CD4-positive, alpha-beta T cell (primary cell): ENCODE data around the gene EMX2. TPM values are rescaled to one million over a fixed set of nuclear protein-coding genes. Genes with fewer than 3 reads are reported as not detected.
"Not testable (repeated sequence)": the region's sequence is repeated elsewhere in the genome, so short reads cannot be mapped to it uniquely, and the experiment has no call there.

Experiments used
- ATAC-seq: fragments of 200-7000 bp; cut with Tn5 transposase; one replicate; pipeline ENCODE4 v1.10.0; 2022; ENCODE audit warnings: mild to moderate bottlenecking; ENCODE audit not compliant: poor library complexity
- CTCF ChIA-PET: fragments of 350-600 bp; sonication (Branson Sonifier 250); formaldehyde crosslinking; loops from one replicate; lab custom pipeline; 2021; ENCODE audit warnings: antibody characterized with exemption, inconsistent platforms; lab: Charles Lee
- POLR2A ChIA-PET: fragments of 350-600 bp; sonication (Branson Sonifier 250); formaldehyde crosslinking; loops from one replicate; lab custom pipeline; 2021; ENCODE audit warnings: antibody characterized with exemption, inconsistent platforms; lab: Charles Lee
- DNase-seq, 14 experiments: peaks; one replicate each; pipeline ENCODE4 v3.0.0-alpha.2; 2013 to 2020; ENCODE audit warnings: mixed read lengths in 2 of 14
- H3K27ac ChIP-seq, 2 donors: one replicate each; pipeline versions ENCODE4 v1.5.1 to v1.7.0; 2013; ENCODE audit warnings: low read length in 2 of 2, low read depth in 1 of 2, mild to moderate bottlenecking in 1 of 2
- H3K27me3 ChIP-seq, 2 experiments: 1 replicate in 1 of 2; 2 replicates in 1 of 2; pipeline versions ENCODE4 v1.6.1 to v1.7.0; 2013; ENCODE audit warnings: low read length in 2 of 2, control low read depth in 1 of 2, mild to moderate bottlenecking in 1 of 2, moderate library complexity in 1 of 2; ENCODE audit not compliant: insufficient read depth in 2 of 2, control insufficient read depth in 1 of 2
- H3K36me3 ChIP-seq: one replicate; pipeline ENCODE4 v1.6.1; 2013; ENCODE audit warnings: low read length, control low read depth; ENCODE audit not compliant: insufficient read depth
- H3K4me1 ChIP-seq: one replicate; pipeline ENCODE4 v1.6.1; 2013; ENCODE audit warnings: low read length, control low read depth; ENCODE audit not compliant: insufficient read depth
- H3K4me3 ChIP-seq: one replicate; pipeline ENCODE4 v1.5.1; 2013; ENCODE audit warnings: mild to moderate bottlenecking, low read length, moderate library complexity
- H3K9me3 ChIP-seq, 2 experiments: 1 replicate in 1 of 2; 2 replicates in 1 of 2; pipeline versions ENCODE4 v1.6.1 to v1.7.0; 2013; ENCODE audit warnings: low read length in 2 of 2, mild to moderate bottlenecking in 2 of 2, control low read depth in 1 of 2, moderate library complexity in 1 of 2; ENCODE audit not compliant: control insufficient read depth in 1 of 2, insufficient read depth in 1 of 2
- H3K27ac Mint-ChIP-seq: one replicate; pipeline ENCODE4 v1.8.0; 2020; ENCODE audit warnings: mixed read lengths
- H3K27me3 Mint-ChIP-seq: one replicate; pipeline ENCODE4 v1.8.0; 2021; ENCODE audit warnings: mixed read lengths
- H3K36me3 Mint-ChIP-seq: one replicate; pipeline ENCODE4 v1.8.0; 2021; ENCODE audit warnings: low read depth, mixed read lengths
- H3K4me1 Mint-ChIP-seq: one replicate; pipeline ENCODE4 v1.8.0; 2021; ENCODE audit warnings: low read depth, mixed read lengths
- H3K4me3 Mint-ChIP-seq: one replicate; pipeline ENCODE4 v1.8.0; 2020; ENCODE audit warnings: mild to moderate bottlenecking, mixed read lengths
- H3K9me3 Mint-ChIP-seq: one replicate; pipeline ENCODE4 v1.8.0; 2020; ENCODE audit warnings: mixed read lengths
- intact Hi-C, 2 experiments: fragments of 100-400 bp; cut with DNase I in 1 of 2; cut with micrococcal nuclease in 1 of 2; formaldehyde crosslinking; loops; one replicate each; pipeline versions ENCODE4 v1.15.1 to v1.9.0; 2023 to 2025; cut with DNase I, micrococcal nuclease
- total RNA-seq, 174 experiments: library from RNA in 2 of 174; stranded (reverse) in 2 of 174; gene quantifications; one replicate each; pipeline ENCODE4 v1.2.3 and lab custom pipeline; 2021 to 2026
- TF ChIP-seq, protein P1 (sequence below): fragments of 200-600 bp; IDR thresholded peaks from one replicate; pipeline ENCODE4 v1.8.0; 2022; ENCODE audit warnings: antibody characterized with exemption, mild to moderate bottlenecking

The EMX2 gene
- total RNA-seq, 2 experiments from 2014 or later: not detected

DNA sequence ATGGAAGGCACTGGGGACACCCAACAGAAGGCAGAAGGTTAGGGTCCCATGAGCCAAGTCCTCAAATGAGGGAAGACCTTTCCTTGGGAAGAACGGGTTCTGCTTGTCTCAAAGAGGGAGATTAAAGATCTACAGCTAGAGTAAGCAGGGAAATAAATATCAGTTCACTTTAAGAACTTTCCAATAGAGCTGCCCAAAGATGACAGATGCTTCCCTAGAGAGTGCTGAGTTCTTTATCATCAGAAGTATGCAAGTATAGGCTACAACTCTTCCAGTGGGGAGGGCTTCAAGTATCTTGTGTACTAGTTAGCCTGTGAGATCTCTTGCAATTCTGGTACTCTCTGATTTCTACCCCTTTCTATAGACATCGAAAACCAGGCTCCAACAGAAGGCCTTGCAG lies 39.4 kb downstream of the EMX2 start:
- no peaks in the 10 kb centered on the region for H3K4me1 ChIP-seq
- no peak overlapping the region for H3K27ac ChIP-seq
- Mint-ChIP-seq H3K9me3 (no peaks in the 10 kb centered on the region), H3K4me3 (no peak overlapping the region), H3K4me1 (no peaks in the 10 kb centered on the region), H3K27ac (no peak overlapping the region), H3K27me3 (peaks cover 13% of the 10 kb centered on the region), H3K36me3 (no peaks in the 10 kb centered on the region)
- ChIA-PET POLR2A (no interaction called here), CTCF (no interaction called here)
- peaks cover 0 to 2% of the 10 kb centered on the region in 2 experiments for H3K27me3 ChIP-seq
- DNase-seq (no peak), ATAC-seq (no peak)
- no peaks in the 10 kb centered on the region for H3K36me3 ChIP-seq
- H3K4me3 ChIP-seq: no peak overlapping the region
- no peaks in the 10 kb centered on the region for H3K9me3 ChIP-seq
- intact Hi-C loops: no loop called here
- TF ChIP-seq, protein P1, sequence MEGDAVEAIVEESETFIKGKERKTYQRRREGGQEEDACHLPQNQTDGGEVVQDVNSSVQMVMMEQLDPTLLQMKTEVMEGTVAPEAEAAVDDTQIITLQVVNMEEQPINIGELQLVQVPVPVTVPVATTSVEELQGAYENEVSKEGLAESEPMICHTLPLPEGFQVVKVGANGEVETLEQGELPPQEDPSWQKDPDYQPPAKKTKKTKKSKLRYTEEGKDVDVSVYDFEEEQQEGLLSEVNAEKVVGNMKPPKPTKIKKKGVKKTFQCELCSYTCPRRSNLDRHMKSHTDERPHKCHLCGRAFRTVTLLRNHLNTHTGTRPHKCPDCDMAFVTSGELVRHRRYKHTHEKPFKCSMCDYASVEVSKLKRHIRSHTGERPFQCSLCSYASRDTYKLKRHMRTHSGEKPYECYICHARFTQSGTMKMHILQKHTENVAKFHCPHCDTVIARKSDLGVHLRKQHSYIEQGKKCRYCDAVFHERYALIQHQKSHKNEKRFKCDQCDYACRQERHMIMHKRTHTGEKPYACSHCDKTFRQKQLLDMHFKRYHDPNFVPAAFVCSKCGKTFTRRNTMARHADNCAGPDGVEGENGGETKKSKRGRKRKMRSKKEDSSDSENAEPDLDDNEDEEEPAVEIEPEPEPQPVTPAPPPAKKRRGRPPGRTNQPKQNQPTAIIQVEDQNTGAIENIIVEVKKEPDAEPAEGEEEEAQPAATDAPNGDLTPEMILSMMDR: no peak

DNA sequence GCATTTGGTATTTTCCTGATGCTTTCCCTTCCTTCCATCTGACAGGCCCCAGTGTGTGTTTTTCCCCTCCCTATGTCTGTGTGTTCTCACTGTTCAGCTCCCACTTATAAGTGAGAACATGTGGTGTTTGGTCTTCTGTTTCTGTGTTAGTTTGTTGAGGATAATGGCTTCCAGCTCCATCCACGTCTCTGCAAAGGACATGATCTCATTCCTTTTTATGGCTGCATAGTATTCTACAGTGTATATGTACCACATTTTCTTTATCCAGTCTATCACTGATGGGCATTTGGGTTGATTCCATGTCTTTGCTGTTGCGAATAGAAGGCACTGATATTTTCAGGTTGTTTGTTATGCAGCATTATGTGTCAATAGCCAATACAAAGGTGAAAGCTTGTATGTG lies 42.3 kb downstream of the EMX2 start:
- H3K9me3 Mint-ChIP-seq, H3K9me3 ChIP-seq, H3K4me1 Mint-ChIP-seq, H3K27ac Mint-ChIP-seq, H3K4me1 ChIP-seq, H3K36me3 Mint-ChIP-seq, CTCF ChIA-PET, ATAC-seq, H3K36me3 ChIP-seq, intact Hi-C loops, POLR2A ChIA-PET, H3K27me3 ChIP-seq, DNase-seq, H3K4me3 Mint-ChIP-seq, H3K27ac ChIP-seq, H3K4me3 ChIP-seq: not testable (repeated sequence)
- peaks cover 22% of the 10 kb centered on the region for H3K27me3 Mint-ChIP-seq

DNA sequence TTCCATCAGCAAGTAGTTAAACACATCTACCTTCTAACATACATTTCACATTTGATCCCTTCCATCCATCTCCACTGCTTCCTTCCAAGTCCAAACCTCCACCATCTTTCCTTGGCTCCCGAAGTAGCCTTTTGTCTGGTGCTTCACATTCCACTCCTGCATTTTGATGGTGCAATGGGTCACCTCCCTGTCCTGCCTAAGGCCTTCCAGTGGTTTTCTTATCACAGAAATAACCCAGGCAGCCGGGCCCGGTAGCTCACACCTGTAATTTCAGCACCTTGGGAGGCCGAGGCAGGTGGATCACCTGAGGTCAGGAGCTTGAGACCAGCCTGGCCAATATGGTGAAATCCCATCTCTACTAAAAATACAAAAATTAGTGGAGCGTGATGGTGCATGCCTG lies 44.5 kb downstream of the EMX2 start:
- DNase-seq (no peak), ATAC-seq (no peak)
- H3K4me3 ChIP-seq: no peak overlapping the region
- H3K27me3 ChIP-seq: peaks cover 0 to 9% of the 10 kb centered on the region in 2 experiments
- CTCF ChIA-PET: no interaction called here
- Mint-ChIP-seq H3K36me3 (no peaks in the 10 kb centered on the region), H3K27me3 (peaks cover 36% of the 10 kb centered on the region), H3K4me1 (no peaks in the 10 kb centered on the region), H3K9me3 (no peaks in the 10 kb centered on the region), H3K4me3 (no peak overlapping the region), H3K27ac (no peak overlapping the region)
- intact Hi-C loops: no loop called here
- no peaks in the 10 kb centered on the region for H3K9me3 ChIP-seq
- H3K4me1 ChIP-seq: no peaks in the 10 kb centered on the region
- H3K36me3 ChIP-seq: no peaks in the 10 kb centered on the region
- POLR2A ChIA-PET: no interaction called here
- TF ChIP-seq, protein P1: no peak
- no peak overlapping the region for H3K27ac ChIP-seq

DNA sequence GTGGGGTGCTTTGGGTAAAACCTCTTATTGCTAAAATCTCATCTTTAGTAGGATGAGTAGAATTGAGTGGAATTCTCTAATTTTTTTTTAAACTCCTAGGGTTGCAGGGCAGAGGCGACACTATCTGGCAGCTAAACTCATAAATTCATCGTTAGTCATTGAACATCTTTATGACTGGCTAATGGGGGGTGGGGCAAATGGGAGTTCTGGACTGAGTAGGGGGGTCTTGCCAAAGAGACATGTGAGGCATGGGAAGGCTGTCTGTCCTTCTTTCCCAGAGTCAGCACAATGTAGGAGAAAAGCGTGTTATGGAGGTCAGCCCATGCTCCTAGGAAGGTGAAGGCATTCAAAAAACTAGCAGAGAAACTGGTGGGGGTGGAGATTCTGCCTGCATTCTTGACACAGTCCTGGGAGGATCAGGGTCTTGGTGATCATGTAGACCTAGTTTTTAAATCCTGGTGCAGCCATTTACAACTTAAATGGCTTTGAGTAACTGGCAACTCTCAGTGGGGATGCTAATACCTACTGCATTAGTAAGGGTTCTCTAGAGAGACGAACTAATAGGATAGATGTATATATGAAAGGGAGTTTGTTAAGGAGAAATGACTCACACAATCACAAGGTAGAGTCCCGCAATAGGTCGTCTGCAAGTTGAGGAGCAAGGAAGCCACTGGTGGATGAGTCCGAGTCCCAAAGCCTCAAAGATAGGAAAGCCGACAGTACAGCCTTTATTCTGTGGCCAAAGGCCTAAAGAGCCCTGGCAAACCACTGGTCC lies 47.7 kb downstream of the EMX2 start:
- CTCF ChIA-PET: no interaction called here
- Mint-ChIP-seq H3K27ac (no peak overlapping the region), H3K36me3 (no peaks in the 10 kb centered on the region), H3K4me3 (no peak overlapping the region), H3K27me3 (peaks cover 43% of the 10 kb centered on the region), H3K4me1 (no peaks in the 10 kb centered on the region), H3K9me3 (no peaks in the 10 kb centered on the region)
- no peak overlapping the region for H3K4me3 ChIP-seq
- TF ChIP-seq, protein P1: no peak
- intact Hi-C loops: no loop called here
- no peaks in the 10 kb centered on the region for H3K4me1 ChIP-seq
- no peaks in the 10 kb centered on the region for H3K9me3 ChIP-seq
- POLR2A ChIA-PET: no interaction called here
- no peaks in the 10 kb centered on the region for H3K36me3 ChIP-seq
- no peak for ATAC-seq
- DNase-seq: no peak
- no peak overlapping the region for H3K27ac ChIP-seq
- H3K27me3 ChIP-seq: peaks cover 0 to 12% of the 10 kb centered on the region in 2 experiments
